ENCODE results near the gene LAYN. TPM values are rescaled to one million over a fixed set of nuclear protein-coding genes. Genes with fewer than 3 reads are reported as not detected.

Gene LAYN
- total RNA-seq, 4 donors from 2014 or later, result 5.6 to 19.7 (median 10.3) TPM

GRCh38 chr11:111521135-111521534 is 19.4 kb upstream of the LAYN start:
- Histone ChIP-seq H3K27ac (no peak overlapping the region), H3K9me3 (no peaks in the 10 kb centered on the region), H3K36me3 (no peaks in the 10 kb centered on the region), H3K27me3 (no peaks in the 10 kb centered on the region), H3K4me3 (no peak overlapping the region), H3K4me1 (no peaks in the 10 kb centered on the region)
- intact Hi-C loops (cut with DNase I; ENCODE audit: low total_unique reads), result no loop called here
- TF ChIP-seq CTCF (IDR thresholded peaks at IDR 0.05) (no peak), POLR2A (IDR thresholded peaks at IDR 0.05) (no peak), POLR2AphosphoS5 (IDR thresholded peaks at IDR 0.05) (no peak), EP300 (IDR thresholded peaks at IDR 0.05; ENCODE audit: low read depth) (no peak)
- DNase-seq, result no peak
- WGBS, 2 donors (ENCODE audit: low coverage in 1 of 2), result 65 to 78% methylated on average over 2 of the region's 2 CpGs
- in situ Hi-C loops (cut with MboI; ENCODE audit: low pct_ligation_motif_present in 1 of 4, low pct_unique_long_range_greater_than_20kb in 1 of 4, low sequenced_read_pairs in 3 of 4), result no loop called here

GRCh38 chr11:111522426-111522825 is 18.1 kb upstream of the LAYN start:
- Histone ChIP-seq H3K27me3 (no peaks in the 10 kb centered on the region), H3K4me3 (no peak overlapping the region), H3K36me3 (no peaks in the 10 kb centered on the region), H3K9me3 (no peaks in the 10 kb centered on the region), H3K27ac (no peak overlapping the region), H3K4me1 (no peaks in the 10 kb centered on the region)
- intact Hi-C loops (cut with DNase I; ENCODE audit: low total_unique reads) (no loop called here), in situ Hi-C loops (cut with MboI; ENCODE audit: low pct_ligation_motif_present in 1 of 4, low pct_unique_long_range_greater_than_20kb in 1 of 4, low sequenced_read_pairs in 3 of 4) (no loop called here)
- 81 to 87% methylated on average over 5 of the region's 5 CpGs for WGBS, 2 donors (ENCODE audit: low coverage in 1 of 2)
- TF ChIP-seq POLR2A (IDR thresholded peaks at IDR 0.05), result no peak
- no peak for TF ChIP-seq EP300 (IDR thresholded peaks at IDR 0.05; ENCODE audit: low read depth)
- no peak for TF ChIP-seq POLR2AphosphoS5 (IDR thresholded peaks at IDR 0.05)
- TF ChIP-seq CTCF (IDR thresholded peaks at IDR 0.05), result no peak
- no peak for DNase-seq

GRCh38 chr11:111523343-111523742 is 17.2 kb upstream of the LAYN start:
- H3K36me3 ChIP-seq, result no peaks in the 10 kb centered on the region
- H3K27me3 ChIP-seq, result no peaks in the 10 kb centered on the region
- H3K9me3 ChIP-seq, result no peaks in the 10 kb centered on the region
- intact Hi-C loops (cut with DNase I; ENCODE audit: low total_unique reads), result no loop called here
- H3K27ac ChIP-seq, result no peak overlapping the region
- WGBS, 2 donors (ENCODE audit: low coverage in 1 of 2), result 85 to 100% methylated on average over 2 of the region's 2 CpGs
- in situ Hi-C loops (cut with MboI; ENCODE audit: low pct_ligation_motif_present in 1 of 4, low pct_unique_long_range_greater_than_20kb in 1 of 4, low sequenced_read_pairs in 3 of 4), result no loop called here
- H3K4me1 ChIP-seq, result no peaks in the 10 kb centered on the region
- TF ChIP-seq CTCF (IDR thresholded peaks at IDR 0.05), result no peak
- no peak overlapping the region for H3K4me3 ChIP-seq
- DNase-seq, result no peak

- H3K27me3 ChIP-seq, result no peaks in the 10 kb centered on the region
- no peaks in the 10 kb centered on the region for H3K4me1 ChIP-seq
- no peak overlapping the region for H3K27ac ChIP-seq
- no peaks in the 10 kb centered on the region for H3K36me3 ChIP-seq
- no peak for DNase-seq
- TF ChIP-seq EP300 (IDR thresholded peaks at IDR 0.05; ENCODE audit: low read depth) (no peak), POLR2A (IDR thresholded peaks at IDR 0.05) (no peak), POLR2AphosphoS5 (IDR thresholded peaks at IDR 0.05) (no peak), CTCF (IDR thresholded peaks at IDR 0.05) (no peak)
- 67 to 88% methylated on average over 1 of the region's 1 CpG for WGBS, 2 donors (ENCODE audit: low coverage in 1 of 2)
- intact Hi-C loops (cut with DNase I; ENCODE audit: low total_unique reads) (no loop called here), in situ Hi-C loops (cut with MboI; ENCODE audit: low pct_ligation_motif_present in 1 of 4, low pct_unique_long_range_greater_than_20kb in 1 of 4, low sequenced_read_pairs in 3 of 4) (no loop called here)
- H3K9me3 ChIP-seq, result no peaks in the 10 kb centered on the region
- no peak overlapping the region for H3K4me3 ChIP-seq
Observed at GRCh38 chr11:111524056-111524455, 16.5 kb upstream of the LAYN start.
